ENCODE results near the gene GRK7.

DNA sequence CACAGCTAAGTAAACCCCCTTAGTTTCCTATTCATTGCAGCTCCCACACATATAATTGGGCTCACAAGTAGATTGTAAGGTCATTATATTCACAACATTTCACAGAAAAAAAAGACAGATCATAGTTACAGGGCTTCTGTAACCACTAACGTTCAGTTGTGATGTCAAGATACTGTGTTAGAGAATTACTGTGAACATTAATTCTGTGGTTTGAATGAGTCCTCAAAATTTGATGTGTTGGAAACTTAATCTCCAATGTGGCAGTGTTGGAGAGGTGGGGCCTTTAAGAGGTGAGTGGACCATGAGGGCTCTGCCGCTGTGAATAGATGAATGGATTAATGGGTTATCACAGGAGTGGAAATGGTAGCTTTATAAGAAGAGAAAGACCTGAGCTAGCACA lies 21.3 kb downstream of the GRK7 start:
- no peak for TF ChIP-seq CTCF (IDR thresholded peaks at IDR 0.05)
- TF ChIP-seq CHD2 (IDR thresholded peaks at IDR 0.05; ENCODE audit: low read length, partially characterized antibody): no peak
- TF ChIP-seq GATA2 (CRISPR knock-in tag; IDR thresholded peaks at IDR 0.05): no peak
- TF ChIP-seq SMC3 (IDR thresholded peaks at IDR 0.05; ENCODE audit: low read depth, low read length): no peak
- TF ChIP-seq, protein P1, sequence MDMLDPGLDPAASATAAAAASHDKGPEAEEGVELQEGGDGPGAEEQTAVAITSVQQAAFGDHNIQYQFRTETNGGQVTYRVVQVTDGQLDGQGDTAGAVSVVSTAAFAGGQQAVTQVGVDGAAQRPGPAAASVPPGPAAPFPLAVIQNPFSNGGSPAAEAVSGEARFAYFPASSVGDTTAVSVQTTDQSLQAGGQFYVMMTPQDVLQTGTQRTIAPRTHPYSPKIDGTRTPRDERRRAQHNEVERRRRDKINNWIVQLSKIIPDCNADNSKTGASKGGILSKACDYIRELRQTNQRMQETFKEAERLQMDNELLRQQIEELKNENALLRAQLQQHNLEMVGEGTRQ (IDR thresholded peaks at IDR 0.05; ENCODE audit: borderline replicate concordance, low read depth, low read length): no peak
- TF ChIP-seq POLR2AphosphoS5 (IDR thresholded peaks at IDR 0.05; ENCODE audit: low read depth, low read length): no peak
- no peak for TF ChIP-seq EP300 (IDR thresholded peaks at IDR 0.05; ENCODE audit: borderline replicate concordance in 1 of 2, low read depth in 1 of 2, low read length in 1 of 2)
- no peak for TF ChIP-seq NFIC (IDR thresholded peaks at IDR 0.05; ENCODE audit: borderline replicate concordance)
